Activated CD4-positive, alpha-beta T cell treated with anti-CD3 and anti-CD28 coated beads, Interleukin-10, Interleukin-2, amounts not matched to agents 100 ng/mL and 50 ng/mL, durations not matched to agents 16 hours and 8 hours (primary cell): Measurements from ENCODE around the gene CEMP1.
A peak's percentile ranks its signal among the peaks of the same experiment; 100 is the strongest.

Experiments
- DNase-seq: peaks from one replicate; pipeline ENCODE4 v3.0.0-alpha.2; 2020

CEMP1 gene

DNA sequence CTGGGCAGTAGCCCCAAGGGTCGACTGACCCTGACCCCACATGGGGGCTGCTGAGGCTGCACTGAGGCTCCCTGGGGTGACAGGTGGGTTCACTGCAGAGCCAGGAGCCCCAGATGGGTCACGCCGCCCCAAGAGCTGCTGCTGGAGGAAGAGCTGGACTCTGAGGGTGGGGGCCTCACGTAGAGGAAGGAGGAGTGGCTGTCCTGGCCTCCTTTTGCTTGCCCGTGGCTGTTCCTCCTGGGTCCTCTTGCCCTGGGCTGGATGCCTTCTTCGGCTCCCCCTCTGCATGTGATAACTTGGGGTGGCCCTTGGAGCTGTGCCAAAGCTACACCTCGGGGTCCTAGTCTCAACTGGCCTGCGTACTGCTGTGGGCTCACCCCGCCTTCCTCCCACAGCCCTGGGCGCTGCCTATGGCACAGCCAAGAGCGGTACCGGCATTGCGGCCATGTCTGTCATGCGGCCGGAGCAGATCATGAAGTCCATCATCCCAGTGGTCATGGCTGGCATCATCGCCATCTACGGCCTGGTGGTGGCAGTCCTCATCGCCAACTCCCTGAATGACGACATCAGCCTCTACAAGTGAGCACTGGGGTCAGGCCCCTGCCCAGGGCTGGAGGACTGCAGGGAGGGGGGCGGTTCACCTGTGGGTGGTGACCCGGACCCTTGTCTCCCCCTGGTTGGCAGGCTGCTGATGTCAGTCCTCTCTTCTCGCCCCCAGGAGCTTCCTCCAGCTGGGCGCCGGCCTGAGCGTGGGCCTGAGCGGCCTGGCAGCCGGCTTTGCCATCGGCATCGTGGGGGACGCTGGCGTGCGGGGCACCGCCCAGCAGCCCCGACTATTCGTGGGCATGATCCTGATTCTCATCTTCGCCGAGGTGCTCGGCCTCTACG, 12.1 kb downstream of the CEMP1 start:
- DNase-seq: no peak

DNA sequence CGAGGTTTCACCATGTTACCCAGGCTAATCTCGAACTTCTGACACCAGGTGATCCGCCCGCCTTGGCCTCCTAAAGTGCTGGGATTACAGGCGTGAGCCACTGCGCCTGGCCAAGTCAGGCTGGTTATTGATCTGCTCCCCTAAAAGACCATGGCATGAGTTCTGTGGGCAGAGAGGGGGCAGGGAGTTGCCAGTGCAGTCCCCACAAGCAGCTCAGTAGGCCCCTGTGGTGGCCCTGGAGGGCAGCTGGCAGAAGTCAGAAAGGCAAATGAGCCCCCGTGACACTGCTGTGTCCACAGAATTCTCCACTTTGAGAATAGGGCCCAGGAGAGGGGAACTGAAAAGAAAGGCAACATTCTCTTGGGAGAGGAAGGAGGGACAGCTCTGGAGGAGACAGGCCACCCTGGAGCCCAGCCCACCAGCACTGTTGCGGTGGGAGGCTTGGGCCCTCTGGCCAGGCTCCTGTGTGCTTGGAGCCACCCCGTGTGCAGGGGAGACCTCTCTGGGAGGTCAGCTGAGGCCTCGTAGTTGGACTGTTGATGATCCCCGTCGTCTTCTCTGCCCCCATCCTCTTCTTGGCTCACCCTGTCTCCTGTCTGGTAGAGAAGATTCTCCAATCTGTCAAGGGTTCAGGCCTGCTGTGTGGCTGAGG, 13.1 kb downstream of the CEMP1 start:
- DNase-seq: no peak

DNA sequence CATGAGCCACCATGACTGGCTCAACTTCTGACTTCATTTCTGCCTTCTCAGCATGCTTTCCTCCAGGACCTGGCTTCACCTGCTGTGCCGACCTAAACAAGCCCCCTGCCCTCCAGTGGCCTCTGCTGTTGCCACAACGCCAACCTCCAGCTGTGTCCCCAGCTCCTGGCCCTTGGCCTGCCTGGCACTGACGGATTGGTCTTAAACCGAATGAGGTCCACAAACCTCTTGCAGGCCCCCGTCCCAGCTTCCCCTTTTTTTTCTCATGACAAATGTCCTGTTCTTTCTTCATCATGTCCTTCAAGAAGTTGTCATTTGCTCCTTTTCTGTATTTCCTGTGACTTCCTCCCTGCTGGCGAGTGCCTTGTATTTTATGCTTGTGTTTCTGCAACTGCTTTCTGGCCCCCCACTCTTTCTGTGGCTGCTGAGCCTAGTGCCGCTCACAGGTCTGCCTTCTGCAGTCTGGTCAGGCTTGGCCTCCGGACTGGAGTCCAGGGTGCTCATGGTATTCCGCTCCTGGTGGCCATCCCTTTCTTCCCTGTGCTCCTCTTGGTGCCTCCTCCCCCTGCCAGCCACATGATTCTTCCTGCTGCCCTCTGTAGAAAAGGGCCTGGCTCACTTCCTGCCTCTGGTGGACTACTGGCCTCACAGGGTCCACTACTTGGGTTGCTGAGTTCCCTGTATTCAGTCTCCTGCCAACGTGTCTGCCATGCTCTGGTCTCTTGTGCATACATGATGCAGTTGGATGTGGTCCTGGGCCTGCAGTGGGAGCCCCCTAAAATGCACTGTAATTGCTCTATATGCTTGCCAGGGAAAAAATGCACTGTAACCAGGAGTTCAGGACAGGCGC, 14.6 kb downstream of the CEMP1 start:
- DNase-seq: no peak

DNA sequence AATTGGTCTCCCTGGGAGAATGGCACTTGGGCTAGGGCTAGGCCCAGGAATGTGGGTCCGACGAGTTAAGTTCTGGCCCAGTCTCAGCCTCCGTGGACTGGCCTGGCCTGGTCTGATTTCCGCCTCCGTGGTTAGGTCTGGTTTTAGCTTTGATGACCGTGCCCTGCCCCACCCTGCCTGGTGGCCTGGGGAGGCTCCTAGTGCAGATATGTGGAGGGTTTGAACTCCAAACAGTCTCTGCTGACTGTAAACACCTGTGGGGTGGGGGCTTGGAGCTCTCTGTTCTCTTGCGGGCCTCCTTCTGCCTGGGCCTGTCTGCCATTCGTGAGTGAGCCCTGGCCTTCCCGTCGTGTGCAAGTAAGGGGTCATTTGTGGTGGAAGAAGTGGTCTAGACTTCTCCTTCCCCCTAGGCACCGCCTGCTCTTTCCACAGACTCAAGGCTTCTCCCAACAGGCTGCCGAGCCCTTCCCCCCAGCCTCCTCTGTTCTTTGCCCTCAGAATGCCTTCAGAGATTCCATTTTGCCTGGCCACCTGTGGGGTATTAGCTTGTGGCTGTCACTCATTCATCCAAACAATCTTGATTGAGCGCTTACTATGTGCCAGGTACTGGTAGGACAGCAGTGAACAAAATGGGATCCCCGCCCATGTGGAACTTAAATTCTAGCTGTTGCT, 15.9 kb downstream of the CEMP1 start:
- no peak for DNase-seq

DNA sequence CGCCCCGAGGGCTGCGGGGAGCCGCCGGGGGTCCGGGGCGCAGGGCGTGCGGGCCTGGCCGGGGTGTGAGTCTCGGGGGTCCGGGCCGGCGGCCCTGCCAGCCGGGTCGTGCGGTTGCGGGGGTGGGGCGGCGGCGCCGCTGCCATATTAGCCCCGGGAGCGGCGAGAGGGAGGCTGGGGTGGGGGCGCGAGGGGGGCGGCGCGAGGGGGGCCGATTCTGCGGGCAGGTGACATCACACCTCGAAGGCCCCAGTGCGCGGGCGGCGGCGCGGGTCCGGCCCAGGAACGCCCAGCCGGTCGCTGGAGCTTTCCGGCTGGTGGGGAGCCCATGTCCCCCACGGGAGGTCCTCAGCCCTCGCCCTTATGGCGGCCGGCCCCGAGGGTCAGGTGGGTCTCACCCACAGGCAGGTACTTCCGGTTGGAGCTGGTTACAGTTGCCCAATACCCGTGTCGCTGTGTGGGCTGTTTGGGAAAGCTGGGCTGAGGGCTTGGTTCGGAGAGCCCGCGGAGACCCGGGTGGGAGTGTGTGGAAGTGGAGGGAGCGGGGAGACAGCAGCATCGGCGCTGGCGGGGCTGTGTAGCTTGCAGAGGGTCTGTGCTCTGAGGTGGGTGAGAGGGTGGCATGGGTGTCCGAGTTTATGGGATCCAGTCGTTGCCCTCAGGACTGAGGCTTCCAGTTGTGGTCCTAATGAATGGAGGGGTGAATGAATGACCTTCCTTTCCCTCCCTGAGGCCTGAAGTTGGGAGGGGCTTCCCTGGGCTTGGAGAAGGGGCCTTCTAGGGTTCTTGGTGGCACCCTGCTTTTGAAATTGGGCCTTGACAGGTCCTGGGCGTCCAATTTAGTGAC, 16.7 kb downstream of the CEMP1 start:
- DNase-seq: peak; percentile 48

DNA sequence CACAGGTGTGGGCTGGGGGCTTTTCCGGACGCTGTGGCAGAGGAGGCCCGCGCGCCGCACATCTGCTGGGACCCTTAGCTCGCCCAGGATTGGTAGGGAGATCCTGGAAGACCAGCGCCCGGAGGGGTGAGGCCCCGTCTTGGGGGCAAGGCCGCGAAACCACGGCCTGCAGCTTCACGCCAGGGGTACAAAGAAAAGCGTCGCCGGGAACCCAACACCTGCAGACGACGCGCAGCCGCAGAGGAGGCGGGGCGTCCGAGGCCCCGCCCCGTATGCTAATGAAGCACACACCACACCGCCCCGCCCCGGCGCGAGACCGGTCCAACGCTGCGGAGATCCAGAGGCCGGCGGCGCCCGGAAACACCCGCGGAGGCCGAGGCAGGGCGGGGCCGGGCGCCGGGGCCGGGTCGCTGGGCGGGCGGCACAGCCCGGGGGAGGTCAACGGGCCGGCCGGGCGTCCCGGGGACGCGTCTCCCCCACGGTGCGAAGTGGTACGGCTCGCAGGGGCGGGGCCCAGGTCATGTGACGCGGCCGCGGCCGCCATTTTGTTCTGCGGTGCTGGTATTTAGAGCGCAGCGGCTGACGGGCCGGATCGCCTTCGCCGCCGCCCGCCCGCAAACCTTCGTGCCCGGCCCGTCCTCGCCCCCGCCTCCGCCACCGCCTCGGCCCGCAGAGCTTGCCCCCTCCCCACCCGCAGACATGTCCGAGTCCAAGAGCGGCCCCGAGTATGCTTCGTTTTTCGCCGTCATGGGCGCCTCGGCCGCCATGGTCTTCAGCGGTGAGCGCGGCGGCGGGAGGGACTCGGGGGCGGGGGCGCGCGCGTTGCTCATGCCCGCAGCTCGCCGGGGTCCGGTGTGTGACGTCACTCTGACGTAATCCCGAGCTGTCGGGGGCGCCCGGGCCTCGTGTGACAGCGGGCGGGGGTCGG, 17.5 kb downstream of the CEMP1 start, which contains the start of gene ATP6V0C:
Gene ATP6V0C (plus strand): TSS at position 548 of the 928 bp plus-strand sequence. CDS start 152 bp downstream, at position 700.
- peak; percentile 94 for DNase-seq

DNA sequence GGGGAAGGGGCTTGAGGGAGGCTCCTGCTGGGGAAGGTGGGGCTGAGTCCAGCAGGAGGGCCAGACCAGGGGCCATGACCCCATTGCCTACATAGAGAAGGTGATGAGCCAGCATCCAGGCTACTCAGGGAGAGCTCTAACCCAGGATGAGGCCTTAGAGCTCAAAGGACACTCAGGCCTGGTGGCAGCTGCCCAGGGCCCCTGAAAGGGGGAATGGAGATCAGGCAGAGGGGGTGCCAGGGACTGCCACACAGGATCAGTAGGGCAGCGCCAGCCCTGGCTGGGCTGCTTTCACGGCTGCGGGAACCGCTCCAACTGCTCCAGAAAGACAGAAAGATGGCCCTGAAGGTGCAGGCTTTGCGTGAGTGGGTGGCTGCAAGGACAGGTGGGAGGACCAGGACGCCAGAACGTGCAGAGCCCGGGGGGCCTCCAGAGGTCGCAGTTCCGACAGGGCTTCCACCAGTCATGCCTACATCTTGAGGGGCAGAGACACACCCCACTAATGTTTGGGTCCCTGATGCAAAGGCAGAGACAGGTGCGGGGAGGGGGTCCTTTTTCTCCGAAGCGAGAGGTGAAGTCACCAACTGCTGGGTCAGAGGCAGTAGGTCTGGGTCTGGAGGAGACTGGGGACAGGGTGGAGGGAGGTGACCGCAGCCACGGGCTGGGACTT, 18.3 kb downstream of the CEMP1 start:
- no peak for DNase-seq

DNA sequence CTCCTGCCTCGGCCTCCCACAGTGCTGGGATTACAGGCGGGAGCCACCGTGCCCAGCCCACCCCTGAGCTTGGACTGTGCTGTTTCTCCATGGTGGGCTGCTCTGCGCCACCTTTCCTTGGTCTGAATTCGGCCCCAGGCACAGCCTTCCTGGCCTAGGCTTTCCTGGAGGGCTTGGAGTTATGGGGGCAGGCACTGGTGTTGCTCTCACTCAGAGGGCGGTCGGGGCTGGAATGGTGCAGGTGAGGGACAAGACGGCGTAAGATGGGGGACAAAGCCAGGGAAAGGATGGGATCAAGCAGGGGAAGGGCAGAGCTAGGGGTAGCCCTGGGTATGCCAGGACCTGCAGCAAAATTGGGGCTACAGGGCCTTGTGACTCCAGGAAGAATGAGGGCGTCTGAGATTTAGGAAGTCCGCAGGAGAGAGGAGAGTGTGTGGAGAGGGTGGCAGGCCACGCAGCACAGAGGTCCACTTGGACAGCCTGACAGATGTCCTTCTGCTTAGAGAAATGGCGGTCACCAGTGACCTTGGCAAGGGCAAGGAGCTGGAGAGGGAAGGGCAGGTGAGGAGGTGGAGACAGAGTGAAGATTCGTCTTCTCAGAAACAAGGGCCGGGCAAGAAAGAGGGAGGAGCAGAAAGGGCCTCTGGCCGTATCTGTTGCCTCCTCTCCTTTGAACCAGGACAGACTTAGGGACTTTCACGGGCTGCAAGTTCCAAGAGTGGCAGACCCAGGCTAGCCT, 19.0 kb downstream of the CEMP1 start:
- no peak for DNase-seq

DNA sequence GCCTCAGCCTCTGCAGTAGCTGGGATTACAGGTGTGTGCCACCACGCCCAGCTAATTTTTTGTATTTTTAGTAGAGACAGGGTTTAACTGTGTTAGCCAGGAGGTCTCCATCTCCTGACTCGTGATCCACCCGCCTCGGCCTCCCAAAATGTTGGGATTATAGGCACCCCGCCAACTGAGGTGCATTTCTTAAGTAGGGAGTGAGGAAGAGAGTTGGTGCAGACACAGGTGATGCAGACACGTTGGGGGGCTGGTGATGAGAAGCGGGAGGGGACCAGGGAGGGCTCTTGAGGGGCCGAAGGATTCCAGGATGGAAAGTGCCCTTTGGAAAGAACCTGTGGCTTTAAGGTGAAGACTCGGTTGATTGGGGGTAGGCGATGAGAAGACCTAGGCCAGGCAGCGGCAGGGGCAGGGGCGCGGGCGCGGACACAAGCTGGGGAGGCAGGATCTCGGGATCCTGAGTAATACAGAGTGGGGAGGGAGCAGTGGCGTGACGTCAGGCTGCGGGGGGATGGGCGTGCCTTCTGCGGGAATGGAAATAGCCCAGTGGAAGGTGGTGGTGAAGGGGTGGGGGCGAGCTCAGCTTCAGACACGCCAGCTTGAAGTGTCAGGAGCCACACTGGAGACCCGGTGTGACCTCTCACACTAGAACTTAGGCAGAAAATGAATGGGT, 19.9 kb downstream of the CEMP1 start:
- no peak for DNase-seq

DNA sequence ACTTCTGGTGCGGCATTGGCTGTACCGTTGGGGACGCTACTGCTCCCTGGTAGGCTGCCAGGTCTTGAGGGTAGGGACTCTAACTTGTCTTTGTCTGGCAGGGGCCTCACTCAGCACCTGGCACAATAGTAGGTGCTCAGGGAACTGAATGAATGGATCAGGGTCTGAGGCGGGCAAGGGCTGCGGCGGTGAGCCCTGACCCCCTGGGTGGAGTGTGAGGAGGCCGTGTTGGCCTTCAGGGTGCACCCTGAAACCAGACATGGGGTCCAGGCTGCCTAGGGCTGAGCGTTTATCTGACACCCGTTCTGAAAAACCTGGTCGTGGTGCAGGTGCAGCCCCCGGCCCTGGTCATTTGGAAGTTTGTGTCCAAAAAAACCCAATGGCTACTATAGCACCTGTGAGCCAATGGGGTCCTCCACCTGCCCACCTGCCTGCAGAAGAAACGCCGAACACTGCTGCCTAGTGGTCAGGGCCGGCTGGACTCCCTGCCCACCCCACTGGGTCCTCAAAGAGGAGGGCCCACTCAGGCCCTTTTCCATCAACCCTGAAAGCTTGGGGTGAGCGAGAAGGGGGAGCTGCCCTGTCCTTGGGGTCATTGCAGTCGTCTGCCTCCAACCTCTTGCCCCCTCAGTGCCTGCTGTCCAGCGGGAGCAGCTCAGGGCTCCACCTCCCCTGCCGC, 22.3 kb downstream of the CEMP1 start:
- no peak for DNase-seq

DNA sequence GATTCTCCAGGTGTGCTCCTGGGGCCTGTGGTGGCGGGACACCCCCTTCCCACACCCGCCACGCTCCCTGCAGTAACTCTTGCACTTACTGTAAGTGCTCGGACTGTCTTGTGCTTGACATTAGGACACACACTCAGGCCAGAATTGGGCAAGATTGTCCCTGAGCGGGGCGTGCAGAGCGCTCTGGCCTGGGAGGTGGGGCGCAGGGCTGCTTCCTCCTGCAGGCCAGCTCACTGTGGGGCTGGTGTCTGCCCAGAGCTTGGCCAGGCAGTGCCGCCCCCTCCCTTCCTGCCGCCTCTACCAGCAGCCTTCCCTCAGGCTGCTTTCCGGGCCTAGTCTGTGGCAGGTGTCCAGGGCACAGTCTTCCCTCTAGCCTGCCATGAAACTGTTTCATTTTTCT, 23.5 kb downstream of the CEMP1 start:
- DNase-seq: no peak

DNA sequence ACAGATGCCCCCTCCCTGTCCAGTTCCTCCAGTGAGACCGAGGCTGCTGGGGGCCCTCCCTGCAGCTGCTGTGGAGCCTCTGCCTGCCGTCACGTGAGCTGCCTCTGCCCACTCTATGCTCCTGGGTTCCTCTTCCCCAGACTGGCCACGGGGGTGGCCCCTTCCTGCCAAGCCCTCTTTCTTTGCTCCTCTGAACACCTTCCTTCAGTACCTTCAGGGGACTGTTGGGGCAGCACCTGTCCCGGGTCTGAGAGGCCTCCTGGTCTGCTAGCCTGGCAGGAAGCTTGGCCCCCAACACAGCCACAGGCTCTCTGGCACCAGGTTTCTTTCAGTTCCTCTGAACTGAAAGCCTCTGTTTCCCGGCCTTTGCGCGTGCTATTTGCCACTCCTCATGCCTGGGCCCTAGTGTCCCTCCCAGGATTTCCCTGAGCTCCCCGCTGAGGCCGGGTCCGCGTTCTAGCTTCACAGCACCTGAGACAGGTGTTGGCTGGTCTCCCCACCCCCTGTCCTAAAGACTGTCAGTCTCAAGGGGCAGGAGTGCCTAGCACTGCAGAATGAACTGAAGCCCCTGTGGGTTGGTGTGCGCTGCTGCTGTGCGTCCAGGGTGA, 24.1 kb downstream of the CEMP1 start:
- no peak for DNase-seq

DNA sequence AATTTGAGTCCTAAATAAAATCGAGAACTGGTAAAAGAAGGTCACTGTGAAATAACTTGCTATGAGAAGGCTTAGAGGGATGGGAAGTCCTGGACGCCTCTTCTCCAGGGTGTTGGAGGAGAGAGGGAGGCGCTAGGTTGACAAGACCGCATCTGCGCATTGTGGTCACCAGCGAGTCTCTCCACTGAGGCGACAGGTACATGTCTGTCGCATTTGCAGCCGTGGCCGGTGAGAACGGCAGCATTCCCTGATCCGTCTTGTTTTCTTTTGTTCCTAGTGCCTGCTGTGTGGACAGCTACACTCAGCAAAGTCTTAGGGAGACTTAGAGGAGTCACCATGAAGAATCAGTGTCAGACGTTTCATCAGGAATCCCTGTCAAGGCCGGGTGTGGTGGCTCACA, 25.5 kb downstream of the CEMP1 start:
- DNase-seq: no peak

DNA sequence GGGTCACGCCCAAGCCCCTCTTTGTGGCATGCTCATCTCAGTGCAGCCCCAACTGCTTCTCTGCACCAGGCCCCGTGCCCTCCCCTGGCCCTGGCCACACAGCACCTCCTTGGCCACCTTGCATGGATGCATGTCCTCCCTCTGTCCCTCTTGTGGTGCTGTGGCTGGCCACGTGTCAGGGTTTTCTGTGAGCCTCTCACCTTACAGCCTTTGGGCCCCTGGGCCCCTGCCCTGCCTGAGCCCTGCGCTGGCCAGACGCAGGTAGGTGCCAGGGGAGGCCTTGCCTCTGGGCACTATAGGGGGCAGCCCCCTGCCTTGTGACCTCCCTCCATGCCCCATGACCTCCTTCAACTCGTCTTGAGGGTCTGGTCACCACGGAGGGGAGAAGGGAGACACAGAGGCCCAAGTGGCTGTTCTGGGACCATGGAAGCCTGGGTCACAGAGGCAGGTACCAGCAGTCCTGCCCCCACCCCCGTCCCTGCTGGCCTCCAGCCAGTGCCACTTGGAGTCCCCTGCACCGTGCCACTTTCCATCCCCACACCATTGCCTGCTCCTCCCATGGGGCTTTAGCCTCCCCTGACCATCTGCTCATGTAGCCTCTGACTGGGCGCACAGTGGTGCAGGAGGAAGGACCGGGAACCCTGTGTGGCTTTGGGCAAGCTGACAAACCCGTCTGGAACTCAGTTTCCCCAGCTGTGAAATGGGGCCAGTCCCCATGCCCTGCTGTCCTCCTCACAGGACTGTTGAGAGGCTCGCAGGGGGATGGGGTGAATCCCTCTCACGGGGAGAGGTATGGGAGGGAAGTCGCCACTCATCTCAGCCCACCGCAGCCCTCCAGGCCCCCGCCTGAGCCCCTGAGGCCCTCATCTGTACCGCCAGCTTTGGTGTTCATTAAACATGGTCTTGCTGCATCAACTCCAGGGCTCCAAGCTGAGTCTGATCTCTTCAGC, 29.0 kb downstream of the CEMP1 start:
- DNase-seq: no peak

DNA sequence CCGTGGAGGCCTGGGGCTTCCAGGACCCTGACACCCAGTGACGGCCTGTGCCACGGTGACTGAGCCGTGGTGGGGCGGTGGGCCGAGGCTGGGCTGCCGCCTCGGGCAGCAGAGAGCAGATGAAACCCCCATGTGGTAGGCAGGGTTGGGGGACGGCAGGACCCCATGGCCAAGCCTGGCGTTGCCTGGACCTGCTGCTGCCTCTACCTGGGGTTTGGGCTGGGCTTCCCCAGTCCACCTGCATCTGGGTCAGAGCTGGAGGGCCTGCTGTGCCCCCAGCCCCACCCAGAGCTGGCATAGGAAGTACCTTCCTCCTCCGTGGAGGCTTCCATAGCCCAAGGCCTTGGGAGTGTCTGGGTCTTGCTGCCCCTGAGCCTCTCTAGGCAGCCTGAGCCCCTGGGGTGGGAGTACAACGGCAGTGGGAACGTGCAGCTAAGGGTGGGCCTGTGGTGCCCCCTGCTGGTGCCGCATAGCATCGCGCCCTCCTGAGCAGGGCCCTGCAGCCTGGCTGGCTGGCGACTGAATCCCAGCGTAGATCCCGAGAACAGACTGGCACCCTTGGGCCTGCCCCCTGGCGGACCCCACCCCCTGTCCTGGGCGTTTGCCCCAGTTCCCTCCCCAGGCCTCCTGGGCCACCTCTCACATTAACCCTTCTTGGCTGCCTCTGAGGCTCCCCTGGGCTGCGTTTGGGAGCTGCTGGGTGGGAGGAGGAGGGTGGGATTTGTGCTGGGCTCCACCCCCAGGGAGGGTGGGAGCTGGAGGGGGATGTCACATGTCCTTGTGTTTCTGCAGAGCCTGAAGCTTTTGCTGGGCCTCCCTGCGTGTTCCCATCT, 30.1 kb downstream of the CEMP1 start:
- DNase-seq: peak; percentile 80
